Activated naive CD8-positive, alpha-beta T cell treated with anti-CD3 and anti-CD28 coated beads for 36 hours (primary cell): ENCODE results near the gene NR1H3. TPM values are rescaled to one million over a fixed set of nuclear protein-coding genes. Genes with fewer than 3 reads are reported as not detected.

ENCODE experiments used
- DNase-seq: peaks from one replicate; pipeline ENCODE4 v3.0.0; 2021
- H3K27ac Mint-ChIP-seq: one replicate; pipeline ENCODE4 v1.8.0; 2022; ENCODE audit warnings: mild to moderate bottlenecking, moderate library complexity, mixed read lengths
- H3K27me3 Mint-ChIP-seq: one replicate; pipeline ENCODE4 v1.8.0; 2022; ENCODE audit warnings: mild to moderate bottlenecking, mixed read lengths
- H3K36me3 Mint-ChIP-seq: one replicate; pipeline ENCODE4 v1.8.0; 2021; ENCODE audit warnings: mild to moderate bottlenecking, mixed read lengths
- H3K4me1 Mint-ChIP-seq: one replicate; pipeline ENCODE4 v1.8.0; 2021; ENCODE audit warnings: mixed read lengths
- H3K4me3 Mint-ChIP-seq: one replicate; pipeline ENCODE4 v1.8.0; 2022; ENCODE audit warnings: mild to moderate bottlenecking, moderate library complexity, mixed read lengths
- H3K9me3 Mint-ChIP-seq: one replicate; pipeline ENCODE4 v1.8.0; 2022; ENCODE audit warnings: mixed read lengths
- total RNA-seq, 2 experiments: library from RNA; stranded (reverse); gene quantifications; one replicate each; pipeline ENCODE4 v1.2.3, GENCODE V29; 2021

NR1H3 gene
- total RNA-seq, 2 experiments from 2014 or later = 8.1 to 8.2 TPM

- no peak for DNase-seq
- Mint-ChIP-seq H3K9me3 (no peaks in the 10 kb centered on the region), H3K4me3 (no peak overlapping the region), H3K27ac (no peak overlapping the region), H3K36me3 (no peaks in the 10 kb centered on the region), H3K27me3 (no peaks in the 10 kb centered on the region), H3K4me1 (peaks cover 13% of the 10 kb centered on the region)
Observed at GRCh38 chr11:47256374-47256773, 1.4 kb upstream of the NR1H3 start.

GRCh38 chr11:47257177-47257516 is 649 bp upstream of the NR1H3 start:
- Mint-ChIP-seq H3K4me3 (no peak overlapping the region), H3K36me3 (no peaks in the 10 kb centered on the region), H3K27ac (no peak overlapping the region), H3K9me3 (no peaks in the 10 kb centered on the region), H3K4me1 (peaks cover 13% of the 10 kb centered on the region), H3K27me3 (no peaks in the 10 kb centered on the region)
- DNase-seq = no peak

GRCh38 chr11:47258317-47258902 is 614 bp downstream of the NR1H3 start:
- Mint-ChIP-seq H3K27me3 (no peaks in the 10 kb centered on the region), H3K4me1 (peaks cover 13% of the 10 kb centered on the region), H3K27ac (no peak overlapping the region), H3K36me3 (no peaks in the 10 kb centered on the region), H3K4me3 (no peak overlapping the region), H3K9me3 (no peaks in the 10 kb centered on the region)
- DNase-seq = no peak

- no peaks in the 10 kb centered on the region for H3K9me3 Mint-ChIP-seq
- H3K27me3 Mint-ChIP-seq = no peaks in the 10 kb centered on the region
- DNase-seq = peak; percentile 44
- H3K4me3 Mint-ChIP-seq = no peak overlapping the region
- peak overlapping the region; percentile 19 for H3K27ac Mint-ChIP-seq
- peaks cover 14% of the 10 kb centered on the region for H3K4me1 Mint-ChIP-seq
- H3K36me3 Mint-ChIP-seq = no peaks in the 10 kb centered on the region
Observed at GRCh38 chr11:47259232-47259977, 1.6 kb downstream of the NR1H3 start.

GRCh38 chr11:47260366-47260765 is 2.6 kb downstream of the NR1H3 start:
- Mint-ChIP-seq H3K4me3 (no peak overlapping the region), H3K9me3 (no peaks in the 10 kb centered on the region), H3K27me3 (no peaks in the 10 kb centered on the region), H3K27ac (no peak overlapping the region), H3K4me1 (peaks cover 16% of the 10 kb centered on the region), H3K36me3 (no peaks in the 10 kb centered on the region)
- DNase-seq = no peak

GRCh38 chr11:47261291-47261800 is 3.5 kb downstream of the NR1H3 start:
- H3K27ac Mint-ChIP-seq = no peak overlapping the region
- no peak overlapping the region for H3K4me3 Mint-ChIP-seq
- H3K9me3 Mint-ChIP-seq = no peaks in the 10 kb centered on the region
- DNase-seq = no peak
- H3K4me1 Mint-ChIP-seq = peaks cover 24% of the 10 kb centered on the region
- H3K27me3 Mint-ChIP-seq = no peaks in the 10 kb centered on the region
- no peaks in the 10 kb centered on the region for H3K36me3 Mint-ChIP-seq

- no peaks in the 10 kb centered on the region for H3K27me3 Mint-ChIP-seq
- no peaks in the 10 kb centered on the region for H3K36me3 Mint-ChIP-seq
- H3K4me1 Mint-ChIP-seq = peaks cover 37% of the 10 kb centered on the region
- no peak for DNase-seq
- H3K9me3 Mint-ChIP-seq = no peaks in the 10 kb centered on the region
- no peak overlapping the region for H3K4me3 Mint-ChIP-seq
- peak overlapping the region; percentile 71 for H3K27ac Mint-ChIP-seq
Observed at GRCh38 chr11:47264119-47264518, 6.3 kb downstream of the NR1H3 start.

GRCh38 chr11:47264521-47264920 is 6.7 kb downstream of the NR1H3 start:
- Mint-ChIP-seq H3K9me3 (no peaks in the 10 kb centered on the region), H3K27ac (peak overlapping the region; percentile 71), H3K27me3 (no peaks in the 10 kb centered on the region), H3K36me3 (no peaks in the 10 kb centered on the region), H3K4me3 (no peak overlapping the region), H3K4me1 (peaks cover 35% of the 10 kb centered on the region)
- DNase-seq = no peak

GRCh38 chr11:47267876-47268275 is 10.1 kb downstream of the NR1H3 start:
- peaks cover 53% of the 10 kb centered on the region for H3K4me1 Mint-ChIP-seq
- H3K36me3 Mint-ChIP-seq = no peaks in the 10 kb centered on the region
- H3K4me3 Mint-ChIP-seq = no peak overlapping the region
- no peak for DNase-seq
- H3K27ac Mint-ChIP-seq = peak overlapping the region; percentile 97
- no peaks in the 10 kb centered on the region for H3K9me3 Mint-ChIP-seq
- H3K27me3 Mint-ChIP-seq = no peaks in the 10 kb centered on the region

GRCh38 chr11:47268448-47269001 is 10.7 kb downstream of the NR1H3 start:
- Mint-ChIP-seq H3K4me3 (peak overlapping the region; percentile 85), H3K36me3 (no peaks in the 10 kb centered on the region), H3K4me1 (peaks cover 57% of the 10 kb centered on the region), H3K27ac (peak overlapping the region; percentile 97), H3K27me3 (no peaks in the 10 kb centered on the region), H3K9me3 (no peaks in the 10 kb centered on the region)
- no peak for DNase-seq

GRCh38 chr11:47269002-47269828 is 11.4 kb downstream of the NR1H3 start:
- Mint-ChIP-seq H3K27me3 (no peaks in the 10 kb centered on the region), H3K36me3 (no peaks in the 10 kb centered on the region), H3K9me3 (no peaks in the 10 kb centered on the region), H3K27ac (peak overlapping the region; percentile 97), H3K4me3 (peak overlapping the region; percentile 85), H3K4me1 (peaks cover 62% of the 10 kb centered on the region)
- peak; percentile 88 for DNase-seq

- H3K9me3 Mint-ChIP-seq = no peaks in the 10 kb centered on the region
- no peaks in the 10 kb centered on the region for H3K27me3 Mint-ChIP-seq
- no peaks in the 10 kb centered on the region for H3K36me3 Mint-ChIP-seq
- H3K4me1 Mint-ChIP-seq = peaks cover 57% of the 10 kb centered on the region
- peak within 1 kb of the TSS; percentile 97 for H3K27ac Mint-ChIP-seq
- peak within 1 kb of the TSS; percentile 85 for H3K4me3 Mint-ChIP-seq
- DNase-seq = peak; percentile 95
Observed at GRCh38 chr11:47269829-47270305, 12.1 kb downstream of the NR1H3 start, which contains the start of gene MADD. Gene MADD (plus strand): TSS chr11:47270133.

GRCh38 chr11:47270331-47271271 is 12.8 kb downstream of the NR1H3 start:
- Mint-ChIP-seq H3K4me1 (peaks cover 51% of the 10 kb centered on the region), H3K27me3 (no peaks in the 10 kb centered on the region), H3K9me3 (no peaks in the 10 kb centered on the region), H3K4me3 (peak overlapping the region; percentile 80), H3K27ac (peak overlapping the region; percentile 76), H3K36me3 (peaks cover under 1% of the 10 kb centered on the region)
- peak; percentile 26 for DNase-seq

- H3K4me3 Mint-ChIP-seq = peak overlapping the region; percentile 76
- DNase-seq = peak; percentile 16
- no peaks in the 10 kb centered on the region for H3K9me3 Mint-ChIP-seq
- H3K27ac Mint-ChIP-seq = peak overlapping the region; percentile 76
- H3K27me3 Mint-ChIP-seq = no peaks in the 10 kb centered on the region
- H3K36me3 Mint-ChIP-seq = peaks cover 5% of the 10 kb centered on the region
- peaks cover 46% of the 10 kb centered on the region for H3K4me1 Mint-ChIP-seq
Observed at GRCh38 chr11:47271328-47271727, 13.5 kb downstream of the NR1H3 start.
